Vagina (tissue), 2 donors: ENCODE measurements around the gene FRMD6.

ENCODE experiments used
- POLR2A ChIP-seq, 2 donors: fragments of 450-650 bp; IDR thresholded peaks; one replicate each; pipeline ENCODE4 v1.6.1; 2017; ENCODE audit warnings: antibody characterized with exemption in 2 of 2, mild to moderate bottlenecking in 2 of 2, moderate library complexity in 2 of 2
- TF ChIP-seq, protein P1 (sequence below), 3 experiments: fragments of 450-650 bp in 2 of 3; fragments of 200-600 bp in 1 of 3; sonication (generic) in 1 of 3; IDR thresholded peaks; one replicate each; pipeline ENCODE4 v1.5.1; 2017 to 2019; ENCODE audit warnings: antibody characterized with exemption in 3 of 3, mild to moderate bottlenecking in 2 of 3, moderate library complexity in 2 of 3

DNA sequence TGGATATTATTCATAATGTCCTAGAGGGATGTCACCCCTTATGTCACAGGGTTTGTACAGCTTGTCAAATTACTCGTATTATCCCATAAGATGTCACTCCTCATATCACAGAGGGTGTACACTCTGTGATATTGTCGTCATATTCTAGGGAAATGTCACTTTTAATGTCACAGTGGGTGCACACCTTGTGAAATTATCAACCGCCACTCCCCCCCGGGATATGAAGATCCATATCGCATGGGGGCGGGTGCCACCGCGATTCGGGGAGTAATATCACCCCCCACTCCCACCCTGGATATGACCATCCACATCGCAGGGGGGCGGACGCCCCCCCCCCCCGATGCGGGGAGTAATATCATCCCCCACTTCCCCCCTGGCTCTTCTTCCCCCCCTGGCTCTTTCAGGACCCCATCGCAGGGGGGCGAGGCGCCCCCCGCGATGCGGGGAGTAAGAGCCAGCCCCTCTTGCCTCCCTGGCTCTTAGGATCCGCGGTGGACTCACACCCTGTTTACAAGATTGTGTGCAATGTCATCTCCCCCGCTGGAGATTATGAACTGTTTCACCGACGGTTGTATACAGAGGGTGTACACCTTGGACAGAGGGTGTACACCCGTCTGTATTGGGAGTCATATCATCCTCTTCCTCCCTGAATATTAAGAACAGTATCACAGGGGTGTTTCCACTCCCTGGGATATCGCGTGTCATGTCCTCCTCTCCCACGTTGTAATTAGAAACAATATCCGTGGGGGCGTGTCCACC lies 92.8 kb downstream of the FRMD6 start:
- no peak for TF ChIP-seq POLR2A (IDR thresholded peaks at IDR 0.05)
- TF ChIP-seq, protein P1, sequence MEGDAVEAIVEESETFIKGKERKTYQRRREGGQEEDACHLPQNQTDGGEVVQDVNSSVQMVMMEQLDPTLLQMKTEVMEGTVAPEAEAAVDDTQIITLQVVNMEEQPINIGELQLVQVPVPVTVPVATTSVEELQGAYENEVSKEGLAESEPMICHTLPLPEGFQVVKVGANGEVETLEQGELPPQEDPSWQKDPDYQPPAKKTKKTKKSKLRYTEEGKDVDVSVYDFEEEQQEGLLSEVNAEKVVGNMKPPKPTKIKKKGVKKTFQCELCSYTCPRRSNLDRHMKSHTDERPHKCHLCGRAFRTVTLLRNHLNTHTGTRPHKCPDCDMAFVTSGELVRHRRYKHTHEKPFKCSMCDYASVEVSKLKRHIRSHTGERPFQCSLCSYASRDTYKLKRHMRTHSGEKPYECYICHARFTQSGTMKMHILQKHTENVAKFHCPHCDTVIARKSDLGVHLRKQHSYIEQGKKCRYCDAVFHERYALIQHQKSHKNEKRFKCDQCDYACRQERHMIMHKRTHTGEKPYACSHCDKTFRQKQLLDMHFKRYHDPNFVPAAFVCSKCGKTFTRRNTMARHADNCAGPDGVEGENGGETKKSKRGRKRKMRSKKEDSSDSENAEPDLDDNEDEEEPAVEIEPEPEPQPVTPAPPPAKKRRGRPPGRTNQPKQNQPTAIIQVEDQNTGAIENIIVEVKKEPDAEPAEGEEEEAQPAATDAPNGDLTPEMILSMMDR (IDR thresholded peaks at IDR 0.05): no peak
